ENCODE measurements around the gene WDR7.

Gene WDR7

DNA sequence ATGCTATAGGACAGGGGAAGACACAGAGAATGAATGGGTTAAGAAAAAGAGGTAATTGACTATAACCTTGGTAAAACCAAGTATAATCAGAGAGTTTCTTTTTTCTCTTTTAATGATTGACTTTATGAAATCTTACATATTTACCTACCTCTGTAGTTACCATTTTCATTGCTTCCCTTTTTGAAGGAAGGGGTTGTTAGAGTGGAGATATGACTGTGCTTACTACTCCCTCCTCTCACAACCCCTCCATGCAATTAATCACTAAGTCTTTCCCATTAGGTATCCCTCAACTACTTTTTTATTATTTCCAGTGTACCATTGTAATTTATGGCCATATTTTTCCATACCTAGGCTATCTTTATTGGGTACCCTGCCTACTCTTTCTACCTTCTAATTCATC lies 71.4 kb downstream of the WDR7 start:
- DNase-seq (ENCODE audit: low read depth in 3 of 3): no peak

DNA sequence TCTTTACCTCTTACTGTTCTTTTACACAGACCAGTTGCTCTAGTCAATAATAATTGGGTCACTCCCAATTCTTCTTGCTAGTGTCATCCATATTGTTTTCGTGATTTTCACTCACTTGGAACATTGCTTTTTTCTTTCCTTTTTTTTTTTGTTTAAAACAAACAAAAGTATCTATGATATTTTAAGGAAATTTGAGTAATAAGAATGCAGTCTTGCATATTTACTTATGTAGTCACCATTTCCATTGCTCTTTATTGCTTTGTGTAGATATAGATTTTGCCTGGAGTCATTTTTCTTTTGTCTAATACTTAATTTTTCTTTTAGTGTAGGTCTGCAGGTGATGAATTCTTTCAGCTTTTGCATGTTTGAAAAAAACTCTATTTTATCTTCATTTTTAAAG lies 71.9 kb downstream of the WDR7 start:
- no peak for DNase-seq (ENCODE audit: low read depth in 3 of 3)

DNA sequence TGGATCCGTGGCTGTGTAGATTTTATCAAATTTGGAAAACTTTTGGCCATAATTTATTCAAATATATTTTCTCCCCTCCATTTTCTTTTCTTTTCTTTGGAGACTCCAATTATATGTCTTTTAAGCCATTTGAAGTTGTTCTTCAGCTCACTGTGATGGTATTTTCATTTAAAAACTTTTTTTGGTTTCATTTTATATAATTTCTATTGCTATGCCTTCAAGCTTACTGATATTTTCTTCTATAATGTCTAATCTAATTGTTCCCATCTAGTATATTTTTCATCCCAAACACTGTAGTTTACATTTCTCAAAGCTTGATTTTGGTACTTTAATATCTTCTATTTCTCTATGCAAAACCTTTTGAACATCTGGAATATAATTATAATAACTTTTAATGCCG lies 72.5 kb downstream of the WDR7 start:
- no peak for DNase-seq (ENCODE audit: low read depth in 3 of 3)

DNA sequence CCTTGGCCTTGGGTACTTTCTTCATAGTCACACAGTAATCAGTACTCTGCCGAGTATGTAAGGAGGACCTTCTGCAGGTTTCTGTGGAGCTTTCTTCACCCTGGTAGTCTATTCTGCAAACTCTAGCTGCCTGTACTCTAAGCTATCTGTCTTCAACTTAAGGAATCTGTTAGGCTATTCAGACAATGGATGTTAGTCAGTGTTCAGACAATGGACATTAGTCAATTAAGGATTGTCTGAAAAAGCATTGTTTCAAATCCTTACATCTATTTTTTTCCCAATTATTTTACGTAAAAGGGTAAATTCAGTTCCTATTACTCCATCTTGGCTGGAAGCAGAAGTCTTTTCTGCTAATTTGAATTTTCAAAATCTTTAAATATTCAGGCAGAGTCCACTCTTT lies 75.7 kb downstream of the WDR7 start:
- no peak for DNase-seq (ENCODE audit: low read depth in 3 of 3)

DNA sequence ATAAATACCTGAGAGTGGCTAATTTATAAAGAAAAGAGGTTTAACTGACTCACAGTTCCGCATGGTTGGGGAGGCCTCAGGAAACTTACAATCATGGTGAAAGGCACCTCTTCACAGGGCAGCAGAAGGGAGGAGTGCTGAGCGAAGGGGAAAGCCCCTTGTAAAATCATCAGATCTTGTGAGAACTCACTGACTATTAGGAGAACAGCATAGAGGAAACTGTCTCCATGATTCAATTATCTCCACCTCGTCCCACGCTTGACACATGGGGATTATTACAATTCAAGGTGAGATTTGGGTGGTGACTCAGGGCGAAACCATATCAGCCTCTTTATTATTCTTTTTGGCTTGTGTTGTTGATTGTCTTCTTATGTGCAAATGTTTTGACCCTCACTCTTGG lies 76.2 kb downstream of the WDR7 start:
- peak in 2 of 3 donors; percentile 20 to 47 for DNase-seq (ENCODE audit: low read depth in 3 of 3)

DNA sequence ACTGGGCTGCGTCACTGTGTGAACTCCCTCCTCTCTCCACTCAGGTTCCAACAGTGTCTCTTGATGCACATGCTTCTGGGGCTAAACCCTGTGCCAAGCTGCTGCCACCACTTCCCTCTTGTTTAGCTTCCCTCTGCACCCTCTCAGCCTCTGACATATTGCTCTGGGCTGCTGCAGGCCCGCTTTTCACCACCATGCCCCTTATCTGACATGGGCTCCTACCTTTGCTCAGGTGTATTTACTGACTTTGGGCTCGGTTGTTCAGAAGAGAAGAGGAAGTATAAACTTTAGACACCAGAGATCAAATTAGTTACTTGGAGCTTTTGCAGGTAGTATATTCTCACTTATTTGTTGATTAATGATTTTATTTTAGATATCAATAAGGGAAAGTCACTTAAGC lies 77.6 kb downstream of the WDR7 start:
- DNase-seq (ENCODE audit: low read depth in 3 of 3): no peak

DNA sequence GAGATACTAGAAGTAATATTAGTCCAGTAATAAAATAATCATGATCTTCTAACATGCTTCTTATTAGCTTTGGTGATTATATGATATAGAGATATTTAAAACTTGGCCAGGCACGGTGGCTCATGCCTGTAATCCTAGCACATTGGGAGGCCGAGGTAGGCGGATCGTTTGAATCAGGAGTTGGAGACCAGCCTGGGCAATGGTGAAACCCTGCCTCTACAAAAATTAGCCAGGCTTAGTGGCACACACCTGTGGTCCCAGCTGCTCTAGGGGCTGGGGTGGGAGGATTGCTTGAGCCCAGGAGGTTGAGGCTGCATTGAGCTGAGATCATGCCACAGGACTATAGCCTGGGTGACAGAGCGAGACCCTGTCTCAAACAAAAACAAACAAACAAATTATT lies 87.0 kb downstream of the WDR7 start:
- no peak for DNase-seq (ENCODE audit: low read depth in 3 of 3)

DNA sequence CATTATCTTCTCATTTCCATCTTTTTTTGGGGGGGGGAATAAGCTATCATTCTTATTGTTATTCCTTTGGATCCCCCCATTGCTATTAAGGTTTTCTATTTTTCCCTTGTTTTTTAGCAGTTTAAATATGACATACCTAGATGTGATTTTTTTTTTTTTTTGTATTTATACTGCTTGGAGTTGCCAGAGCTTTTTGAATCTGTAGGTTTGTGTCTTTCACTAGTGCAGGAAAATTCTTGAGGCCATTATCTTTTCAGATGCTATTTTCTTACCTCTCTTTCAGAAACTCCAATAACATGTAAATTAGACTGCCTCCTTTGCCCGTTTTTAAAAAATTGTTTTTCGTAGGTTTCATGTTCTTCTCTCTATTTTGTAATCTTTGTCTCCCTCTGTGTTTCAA lies 88.6 kb downstream of the WDR7 start:
- no peak for DNase-seq (ENCODE audit: low read depth in 3 of 3)

DNA sequence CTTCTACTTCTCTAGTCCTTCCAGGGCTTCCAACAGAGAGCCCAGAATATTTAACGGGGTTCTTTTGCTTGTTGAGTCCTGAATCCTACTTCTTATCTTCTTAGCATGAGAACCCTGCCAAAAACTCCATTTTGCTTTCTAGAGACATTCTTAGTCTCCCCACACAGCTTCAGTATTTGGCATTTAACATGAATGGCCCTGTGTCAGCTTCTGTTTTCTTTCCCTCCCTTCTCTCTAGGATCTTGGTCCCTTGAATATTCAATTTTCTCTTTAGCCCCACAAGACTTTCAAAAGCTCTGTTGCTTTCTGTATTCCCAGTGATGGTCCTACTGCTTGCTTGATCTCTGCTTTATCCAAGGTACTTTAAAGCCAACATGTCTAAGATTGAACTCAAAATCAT lies 89.5 kb downstream of the WDR7 start:
- no peak for DNase-seq (ENCODE audit: low read depth in 3 of 3)

DNA sequence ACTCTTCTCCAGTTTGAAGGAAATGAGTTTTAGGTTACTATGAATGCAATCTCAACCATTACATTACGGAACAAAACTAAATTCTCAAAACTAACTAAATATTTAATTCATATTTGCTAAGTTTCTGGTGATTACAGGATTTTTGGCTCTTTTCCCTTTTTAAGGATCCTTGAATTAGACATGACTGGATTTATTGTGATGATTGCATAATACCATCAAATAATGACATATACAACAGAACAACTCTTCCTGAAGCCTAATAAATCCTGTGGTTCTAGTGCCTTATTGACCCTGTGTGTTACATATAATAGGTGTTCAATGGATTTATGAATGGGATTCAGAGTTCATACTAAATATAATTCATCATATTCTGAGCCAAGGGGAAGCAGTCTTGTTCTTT lies 90.5 kb downstream of the WDR7 start:
- DNase-seq (ENCODE audit: low read depth in 3 of 3): no peak

DNA sequence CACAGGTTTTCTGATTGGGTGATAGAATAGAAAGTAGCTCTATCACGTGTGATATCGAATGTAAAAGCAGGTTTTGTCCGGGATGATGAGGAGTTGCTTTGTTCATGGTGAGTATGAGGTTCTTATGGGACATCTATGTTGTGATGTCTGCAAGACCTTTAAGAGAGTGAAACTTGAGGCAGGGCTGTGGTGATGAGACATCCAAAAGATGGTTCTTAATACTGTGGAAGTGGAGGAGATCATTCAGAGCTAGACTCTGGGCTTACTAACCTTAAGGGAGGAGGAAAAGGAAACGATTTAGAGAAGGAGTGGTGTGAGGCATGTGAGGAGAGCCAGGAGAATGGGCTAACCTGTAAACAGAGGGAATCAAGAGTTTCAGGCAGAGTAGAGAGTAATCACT lies 92.0 kb downstream of the WDR7 start:
- no peak for DNase-seq (ENCODE audit: low read depth in 3 of 3)

DNA sequence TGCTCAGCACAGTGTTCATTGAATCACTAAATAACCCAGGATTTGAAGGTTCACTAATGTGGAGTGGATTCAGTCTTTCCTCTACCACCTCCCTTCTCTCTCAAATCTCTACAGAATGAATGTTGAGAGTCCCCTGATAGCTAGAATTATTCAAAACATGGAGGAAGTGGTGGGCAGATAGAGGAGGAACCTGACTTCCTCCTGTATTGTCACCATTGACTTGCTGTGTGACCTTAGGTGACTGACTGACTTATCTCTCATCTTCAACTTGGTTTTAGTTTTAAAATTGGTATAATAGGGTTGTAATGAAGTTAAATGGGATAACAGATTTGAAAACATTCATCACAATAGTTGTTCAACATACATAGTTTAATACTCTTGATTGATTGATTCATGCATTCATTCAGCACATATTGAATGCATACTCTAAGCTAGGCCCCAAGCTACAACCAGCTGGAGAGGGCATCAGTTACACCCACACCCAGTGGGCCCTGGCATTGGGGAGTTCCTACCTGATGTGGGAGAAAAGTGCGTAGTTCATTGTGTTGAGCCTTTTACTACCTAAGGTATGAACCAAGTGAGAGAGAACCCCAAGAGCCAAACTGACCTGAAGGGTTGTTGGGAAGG lies 96.0 kb downstream of the WDR7 start:
- DNase-seq (ENCODE audit: low read depth in 3 of 3): peak in 1 of 3 donors; percentile 3

DNA sequence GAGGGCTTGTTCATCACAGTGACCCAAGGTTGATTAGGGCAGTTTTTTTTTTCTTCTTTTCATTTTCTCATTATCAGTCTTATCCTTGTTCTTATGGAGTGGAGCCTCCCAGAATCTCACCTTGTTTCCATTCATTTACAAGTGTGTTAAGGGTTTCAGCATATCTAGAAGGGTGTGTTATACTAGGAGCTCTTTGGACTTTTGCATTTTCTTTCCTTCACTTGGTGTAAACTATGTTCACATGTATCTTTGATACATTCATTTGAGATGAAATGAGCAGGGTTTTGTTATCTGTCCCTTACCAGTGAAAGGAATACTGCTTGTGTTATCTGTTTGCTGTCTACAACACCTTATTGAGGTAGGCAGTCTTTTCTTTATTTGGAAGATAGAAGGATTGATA lies 96.7 kb downstream of the WDR7 start:
- DNase-seq (ENCODE audit: low read depth in 3 of 3): no peak

DNA sequence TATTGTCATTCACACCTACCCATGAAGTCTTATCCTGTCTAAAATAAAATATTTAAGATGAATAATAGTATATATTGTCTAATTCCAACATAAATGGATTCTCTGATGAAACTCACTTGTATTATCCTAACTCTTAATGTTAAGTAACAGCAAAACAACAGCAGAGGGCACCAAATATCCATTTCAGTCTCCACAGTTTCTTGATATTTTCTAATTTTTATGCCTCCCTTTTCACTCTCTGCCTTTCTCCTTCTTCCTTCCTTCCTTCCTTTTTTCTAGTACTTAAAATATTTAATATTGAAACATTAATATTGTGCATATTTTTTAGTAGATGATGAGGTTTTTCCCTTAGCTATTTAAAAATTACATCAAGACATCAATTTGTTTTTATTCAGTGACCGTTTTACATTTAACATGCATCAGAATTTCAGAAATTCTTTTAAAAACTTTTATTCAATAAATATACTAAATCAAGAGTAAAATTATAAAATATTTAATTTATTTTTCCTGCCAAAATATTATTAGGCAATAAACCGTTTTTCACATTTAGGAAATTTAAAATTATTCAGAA lies 97.6 kb downstream of the WDR7 start:
- DNase-seq (ENCODE audit: low read depth in 3 of 3): peak in 1 of 3 donors; percentile 2

DNA sequence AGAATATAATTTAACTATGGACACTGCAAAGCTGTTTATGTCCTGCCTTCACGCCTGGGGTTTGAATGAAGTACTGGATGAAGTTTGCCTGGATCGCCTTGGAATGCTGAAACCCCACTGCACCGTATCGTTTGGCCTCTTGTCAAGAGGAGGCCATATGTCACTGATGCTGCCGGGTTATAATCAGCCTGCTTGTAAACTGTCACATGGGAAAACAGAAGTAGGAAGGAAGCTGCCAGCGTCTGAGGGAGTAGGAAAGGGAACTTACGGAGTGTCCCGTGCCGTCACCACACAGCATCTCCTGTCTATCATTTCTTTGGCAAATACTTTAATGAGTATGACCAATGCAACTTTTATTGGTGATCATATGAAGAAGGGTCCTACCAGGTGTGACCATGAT lies 105.8 kb downstream of the WDR7 start:
- no peak for DNase-seq (ENCODE audit: low read depth in 3 of 3)

DNA sequence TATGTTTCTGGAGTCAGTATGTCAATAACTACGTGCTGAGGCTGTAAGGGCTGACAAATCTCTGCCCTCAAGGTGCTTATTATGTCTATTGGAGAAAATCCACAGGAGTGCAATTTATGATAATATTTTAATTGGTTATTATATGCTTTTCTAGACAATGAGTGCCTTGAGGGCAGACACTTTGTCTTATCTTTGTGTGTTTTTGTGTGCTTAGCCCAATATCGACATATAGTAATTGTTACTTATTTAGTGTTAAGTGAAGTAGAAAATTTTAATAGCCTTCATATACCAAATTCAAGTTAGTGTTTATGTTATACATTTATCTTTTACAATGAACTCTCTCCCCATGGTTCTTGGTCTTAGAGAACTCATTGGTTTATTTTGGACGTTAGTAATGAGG lies 118.9 kb downstream of the WDR7 start:
- no peak for DNase-seq (ENCODE audit: low read depth in 3 of 3)

DNA sequence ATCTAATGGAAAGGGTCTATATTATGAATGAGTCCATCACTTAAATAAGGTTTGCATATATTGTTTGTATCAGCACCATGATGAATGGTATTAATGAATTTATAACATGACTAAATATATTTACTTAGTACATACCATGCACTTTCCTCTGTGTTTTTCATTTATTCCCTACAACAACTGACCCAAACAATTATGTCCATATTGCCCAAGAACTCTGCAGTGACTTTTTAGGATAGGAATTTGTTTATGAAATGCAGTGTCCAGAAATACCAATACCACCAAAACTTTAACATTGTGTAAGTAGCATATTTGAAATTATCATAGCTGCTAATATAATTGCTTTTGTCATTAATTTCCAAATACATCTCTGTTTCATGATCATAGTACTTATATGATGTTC lies 119.7 kb downstream of the WDR7 start:
- DNase-seq (ENCODE audit: low read depth in 3 of 3): no peak

DNA sequence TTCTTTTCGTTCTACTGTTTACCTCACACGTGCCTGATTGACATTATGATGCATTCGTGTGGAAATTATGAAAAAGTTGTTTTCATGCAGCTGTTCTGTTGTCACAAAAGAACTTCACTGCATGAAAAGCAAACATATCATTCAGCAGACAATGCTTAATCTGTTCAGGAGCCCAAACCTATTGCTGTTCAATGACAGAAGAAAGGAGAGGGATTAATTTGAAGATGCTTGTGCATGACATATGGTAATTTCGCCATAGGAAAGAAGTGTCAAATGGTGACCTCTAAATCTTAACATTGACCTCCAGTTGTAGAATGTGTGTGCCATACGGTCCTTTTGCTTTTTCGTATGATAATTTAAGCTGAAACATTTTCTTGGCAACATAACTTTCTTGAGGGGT lies 124.5 kb downstream of the WDR7 start:
- no peak for DNase-seq (ENCODE audit: low read depth in 3 of 3)

DNA sequence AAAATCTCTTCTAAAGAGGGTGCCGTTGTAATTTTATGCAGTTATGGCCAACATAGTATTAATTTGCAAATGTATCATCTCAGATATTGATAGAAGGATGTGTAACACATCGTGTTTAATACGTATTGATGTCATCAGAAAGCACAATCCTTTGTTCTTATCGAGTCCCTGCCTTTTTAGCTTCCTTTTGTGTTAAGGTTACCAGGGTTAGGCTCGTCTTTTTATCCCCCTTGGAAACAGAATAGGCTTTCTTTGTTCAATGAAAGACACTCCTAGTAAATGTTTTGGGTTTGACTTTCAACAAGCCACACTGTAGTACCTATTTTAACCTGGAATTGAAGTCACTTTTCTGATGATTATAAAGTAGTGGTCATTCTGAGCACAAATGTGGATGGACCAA lies 136.2 kb downstream of the WDR7 start:
- no peak for DNase-seq (ENCODE audit: low read depth in 3 of 3)

DNA sequence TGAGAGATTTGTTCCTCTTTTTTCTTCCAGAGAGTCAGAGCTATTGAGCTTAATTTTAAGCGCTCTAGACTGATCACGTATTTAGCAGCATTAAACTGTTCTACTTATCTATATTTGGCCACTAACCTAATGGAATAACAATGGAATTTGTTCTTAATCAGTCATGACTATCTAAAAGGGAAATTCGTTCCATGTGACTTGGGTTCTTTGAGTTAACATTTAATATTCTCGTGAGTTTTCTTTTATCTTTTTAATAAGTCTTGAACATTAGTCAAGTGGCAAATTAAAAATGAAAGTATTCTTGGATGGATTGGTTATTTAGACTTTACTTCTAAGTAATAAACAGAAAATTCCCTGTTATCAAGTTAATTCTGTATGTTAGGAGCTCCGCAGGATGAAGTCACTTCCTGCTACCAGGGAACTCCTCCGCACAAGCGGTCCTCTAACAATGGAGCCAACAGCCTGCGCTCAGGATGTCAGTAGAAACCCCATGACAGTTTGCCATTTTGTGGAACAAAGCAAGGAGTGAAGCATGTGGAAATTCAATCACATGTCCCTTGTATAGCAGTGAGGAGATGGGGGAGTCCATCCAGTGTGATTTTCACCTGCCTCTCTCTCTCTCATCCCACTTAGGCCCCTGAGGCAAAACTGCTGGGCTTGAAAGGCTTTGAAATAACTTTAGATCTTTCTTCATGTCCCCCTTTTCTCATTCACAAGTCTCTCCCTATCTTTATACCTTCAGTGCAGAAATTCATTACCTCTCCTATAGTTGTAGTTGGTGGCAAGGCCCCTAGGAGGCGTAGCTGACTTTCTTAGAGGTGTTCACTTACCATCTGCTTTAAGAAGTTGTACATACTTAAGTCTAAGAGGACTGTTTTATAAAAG lies 138.1 kb downstream of the WDR7 start:
- peak in 2 of 3 donors; percentile 2 to 8 for DNase-seq (ENCODE audit: low read depth in 3 of 3)

DNA sequence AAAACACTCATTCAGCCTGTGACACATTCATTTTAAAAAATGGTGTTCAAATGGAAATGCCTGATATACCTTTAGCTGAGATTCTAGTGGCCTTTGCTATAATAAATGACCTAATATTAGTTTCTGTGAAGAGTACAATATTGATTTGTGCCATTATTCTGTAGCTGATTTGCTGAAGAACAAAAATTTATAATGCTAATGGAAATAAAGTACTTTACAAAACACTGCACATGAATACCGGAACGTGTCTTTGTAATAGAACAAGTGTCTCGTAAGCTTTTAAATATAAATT lies 138.7 kb downstream of the WDR7 start:
- DNase-seq (ENCODE audit: low read depth in 3 of 3): no peak

DNA sequence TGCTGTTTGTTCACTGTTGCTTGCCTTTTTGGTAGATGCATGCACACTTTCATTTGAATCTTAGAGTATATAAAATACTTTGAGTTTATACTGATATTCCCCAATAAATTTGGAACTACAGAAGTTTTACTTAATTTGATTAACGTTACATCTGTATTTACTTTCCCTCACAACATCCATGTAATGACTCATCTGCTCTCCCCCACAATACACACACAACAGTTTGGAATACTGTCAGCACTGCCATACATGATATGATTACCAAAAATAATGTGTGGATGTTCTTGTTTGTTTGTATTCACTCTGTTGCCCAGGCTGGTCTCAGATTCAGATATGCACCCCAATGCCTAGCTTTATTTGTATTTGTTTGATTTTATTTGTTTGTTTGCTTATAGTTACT lies 144.2 kb downstream of the WDR7 start:
- DNase-seq (ENCODE audit: low read depth in 3 of 3): no peak

DNA sequence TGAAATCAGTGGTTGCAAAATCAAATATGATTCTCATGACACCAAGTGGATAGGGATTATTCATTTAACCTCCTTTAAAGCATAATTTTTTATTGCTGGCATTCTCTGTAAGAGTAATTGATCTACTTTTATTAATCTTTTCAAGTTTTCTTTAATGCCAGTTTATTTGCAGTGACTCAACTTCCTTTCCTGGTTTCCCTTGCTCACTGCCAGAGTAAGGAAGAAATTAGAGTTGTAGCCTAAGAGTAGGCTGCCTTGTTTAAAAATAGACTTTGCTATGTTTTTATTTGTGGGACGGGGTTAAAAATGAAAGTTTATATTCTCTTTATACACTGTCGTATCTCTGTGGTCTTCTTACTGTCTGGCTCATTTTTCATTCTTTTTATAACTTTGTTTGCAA lies 148.6 kb downstream of the WDR7 start:
- DNase-seq (ENCODE audit: low read depth in 3 of 3): no peak
